ENCODE measurements around the gene SNTG2.

The SNTG2 gene

DNA sequence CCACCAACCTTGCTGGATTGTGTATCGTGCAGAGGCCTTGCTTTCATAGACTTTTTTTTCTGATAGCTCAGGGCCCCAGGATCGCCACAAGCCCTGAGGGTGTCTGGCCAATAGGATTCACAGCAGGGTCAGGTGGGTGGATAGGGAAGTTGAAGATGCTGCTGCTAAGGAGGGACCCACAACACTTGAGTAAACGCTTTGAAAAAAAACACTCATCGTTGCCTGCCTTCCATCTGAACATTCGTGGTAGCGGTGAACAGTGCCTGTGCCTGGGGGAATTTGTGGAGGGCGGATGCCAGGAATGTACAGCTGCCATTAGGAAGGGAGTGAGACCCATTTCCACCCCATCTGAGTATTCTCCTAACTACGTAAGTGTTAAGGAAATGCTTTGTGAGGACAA, 358.0 kb downstream of the SNTG2 start:
- DNase-seq (ENCODE audit: low read depth in 2 of 2, low spot score in 1 of 2) = no peak

DNA sequence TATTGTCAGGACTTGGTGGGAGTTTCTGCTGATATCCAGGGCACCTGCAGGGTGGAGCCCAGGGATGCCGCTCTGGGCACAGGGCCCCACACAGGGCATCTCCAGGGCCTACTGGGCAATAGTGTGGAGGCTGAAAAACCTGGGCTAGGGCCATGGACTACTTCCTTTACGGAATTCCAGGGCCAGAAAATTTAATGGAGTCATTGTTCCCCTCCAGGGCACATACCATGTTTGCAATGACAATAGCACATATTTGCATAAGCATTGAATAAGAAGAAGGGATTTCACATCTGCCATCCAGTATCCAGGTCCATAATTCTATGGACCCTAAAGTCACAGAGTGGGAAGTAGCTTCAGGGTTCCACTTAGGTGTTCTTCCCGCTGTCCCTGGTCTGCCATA, 358.9 kb downstream of the SNTG2 start:
- DNase-seq (ENCODE audit: low read depth in 2 of 2, low spot score in 1 of 2) = no peak

DNA sequence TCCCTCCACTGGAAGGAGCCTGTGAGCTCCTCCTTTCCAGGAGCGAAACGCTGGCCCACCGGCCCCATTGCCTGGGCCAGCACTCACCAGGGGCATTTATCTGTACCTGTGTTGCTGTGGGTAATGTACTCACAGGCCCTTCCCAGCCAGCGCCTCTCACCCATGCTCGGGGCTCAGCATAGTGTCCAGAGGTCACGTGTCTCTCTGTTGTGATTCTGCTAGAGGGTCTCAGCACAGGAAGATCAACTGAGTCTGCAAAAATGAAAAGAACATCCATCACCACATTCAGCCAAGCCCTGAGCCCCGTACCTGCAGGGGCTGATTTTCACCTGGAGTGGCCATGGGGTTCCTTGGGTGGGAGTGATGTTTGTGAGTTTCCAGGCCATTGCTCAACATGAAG, 359.6 kb downstream of the SNTG2 start:
- DNase-seq (ENCODE audit: low read depth in 2 of 2, low spot score in 1 of 2) = no peak

DNA sequence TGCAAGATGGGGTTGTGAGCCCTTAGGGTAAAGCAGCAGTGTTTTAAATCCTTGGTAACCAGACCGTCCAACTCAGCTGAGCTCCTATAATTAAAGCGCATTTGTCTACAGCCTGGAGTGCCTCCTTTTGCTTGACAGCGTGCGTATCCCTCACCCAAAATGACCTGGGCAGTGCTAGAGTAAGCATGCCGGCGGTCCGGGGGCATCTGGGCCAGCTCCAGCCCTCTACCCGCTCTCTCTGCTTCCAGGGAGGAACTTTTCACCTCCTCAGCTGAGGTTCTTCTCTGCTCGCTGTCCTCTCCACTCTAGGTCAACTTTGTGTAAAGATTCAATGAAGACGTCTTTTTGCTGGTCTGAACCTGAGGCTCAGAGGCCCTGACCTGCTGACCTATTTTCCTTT, 360.2 kb downstream of the SNTG2 start:
- DNase-seq (ENCODE audit: low read depth in 2 of 2, low spot score in 1 of 2) = no peak

DNA sequence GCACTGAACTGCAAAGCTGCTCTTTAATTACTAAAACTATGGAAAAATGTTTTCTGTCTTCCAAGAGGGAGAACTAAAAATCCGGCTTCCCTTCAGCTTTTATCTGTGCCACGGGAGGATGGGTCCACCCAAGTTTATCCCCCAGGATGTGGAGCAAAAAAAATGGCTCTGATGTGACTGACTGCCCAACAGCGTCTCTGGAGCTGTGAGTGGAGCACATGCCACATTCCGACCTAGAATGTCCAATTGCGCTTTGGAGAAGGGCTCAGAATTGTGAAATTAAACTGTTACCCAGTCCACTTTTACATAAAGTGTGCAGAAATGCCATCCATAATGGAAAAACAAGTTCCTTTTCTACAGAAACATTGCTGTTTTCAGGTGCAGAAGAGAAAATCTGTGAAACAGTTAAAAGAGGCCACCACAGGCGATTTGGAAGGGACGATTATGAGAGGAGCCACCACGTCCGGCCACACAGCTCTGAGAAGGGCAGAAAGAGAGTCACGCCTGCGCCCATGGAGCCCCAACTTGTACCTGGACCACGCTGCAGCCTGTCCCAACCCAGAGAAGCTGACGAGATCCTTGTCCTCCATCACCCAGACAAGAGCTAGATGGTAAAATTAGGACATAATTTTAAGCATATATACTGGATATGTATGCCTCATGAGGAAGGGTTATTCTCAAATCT, 362.7 kb downstream of the SNTG2 start:
- DNase-seq (ENCODE audit: low read depth in 2 of 2, low spot score in 1 of 2) = no peak

DNA sequence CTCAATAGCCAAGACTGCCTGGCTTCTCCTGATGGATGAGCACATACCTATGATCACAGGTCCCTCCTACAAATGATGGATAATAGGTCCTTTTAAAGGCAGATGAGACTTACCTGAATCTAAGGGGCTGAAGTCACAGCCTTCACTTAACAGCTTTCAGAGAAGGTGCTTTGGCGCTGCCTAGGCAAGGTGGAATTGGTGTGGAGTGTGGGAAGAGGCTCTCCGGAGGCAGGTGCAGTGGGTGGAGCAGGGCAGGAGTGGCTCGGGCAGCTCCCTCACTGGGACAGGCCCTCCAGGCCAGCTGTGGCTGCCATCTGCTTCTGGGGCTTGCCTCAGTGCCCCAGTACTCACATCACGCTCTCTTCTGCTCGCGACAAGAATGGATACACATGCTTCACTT, 363.6 kb downstream of the SNTG2 start:
- no peak for DNase-seq (ENCODE audit: low read depth in 2 of 2, low spot score in 1 of 2)

DNA sequence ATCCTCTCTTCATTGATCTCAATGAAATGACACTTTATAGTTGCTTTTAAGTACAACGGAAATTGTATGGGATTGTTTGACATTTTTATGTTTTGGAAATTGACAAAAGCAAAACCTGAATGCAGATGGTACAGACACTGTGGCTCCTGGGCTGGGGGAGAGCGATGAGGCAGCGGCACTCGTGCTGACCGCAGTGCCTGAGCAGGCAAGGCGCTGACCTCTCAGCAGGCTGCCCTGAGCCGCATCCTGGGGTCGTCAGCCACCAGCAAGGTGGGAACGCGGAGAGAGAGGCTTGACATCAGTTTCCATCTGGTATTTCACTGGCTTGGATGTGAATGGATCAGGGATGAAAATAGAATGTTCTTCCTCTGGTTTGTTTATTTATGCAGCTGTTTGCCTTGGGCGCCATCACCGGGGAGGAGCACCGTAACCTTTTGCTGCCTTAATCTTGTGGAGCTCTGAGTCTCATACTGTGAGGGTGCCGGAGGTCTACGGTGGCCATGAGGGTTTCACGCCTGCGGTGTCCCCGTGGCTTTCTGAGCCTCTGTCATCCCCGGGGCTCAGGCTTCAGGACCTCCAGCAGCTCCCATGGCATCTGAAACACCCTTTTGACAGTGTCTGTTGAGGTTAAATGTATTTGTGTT, 367.8 kb downstream of the SNTG2 start:
- no peak for DNase-seq (ENCODE audit: low read depth in 2 of 2, low spot score in 1 of 2)

DNA sequence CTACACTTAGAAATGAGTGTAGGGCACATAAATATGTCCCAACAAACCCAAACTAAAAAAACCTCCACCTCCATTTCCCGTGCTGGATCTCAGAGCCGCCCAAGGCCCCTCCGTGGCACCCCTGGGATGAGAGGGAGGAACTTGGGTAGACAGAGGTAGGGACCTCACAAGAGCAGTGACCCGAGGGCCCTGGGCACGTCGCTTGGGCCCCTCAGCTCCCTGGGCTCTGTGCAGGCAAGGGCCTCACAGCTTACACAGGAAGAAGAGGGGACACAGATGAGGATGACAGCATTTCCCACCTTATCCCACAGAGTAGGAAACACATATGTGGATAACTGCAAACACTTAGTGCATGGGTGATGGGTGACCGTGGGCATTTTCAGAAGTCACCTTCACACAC, 368.7 kb downstream of the SNTG2 start:
- DNase-seq (ENCODE audit: low read depth in 2 of 2, low spot score in 1 of 2) = no peak

DNA sequence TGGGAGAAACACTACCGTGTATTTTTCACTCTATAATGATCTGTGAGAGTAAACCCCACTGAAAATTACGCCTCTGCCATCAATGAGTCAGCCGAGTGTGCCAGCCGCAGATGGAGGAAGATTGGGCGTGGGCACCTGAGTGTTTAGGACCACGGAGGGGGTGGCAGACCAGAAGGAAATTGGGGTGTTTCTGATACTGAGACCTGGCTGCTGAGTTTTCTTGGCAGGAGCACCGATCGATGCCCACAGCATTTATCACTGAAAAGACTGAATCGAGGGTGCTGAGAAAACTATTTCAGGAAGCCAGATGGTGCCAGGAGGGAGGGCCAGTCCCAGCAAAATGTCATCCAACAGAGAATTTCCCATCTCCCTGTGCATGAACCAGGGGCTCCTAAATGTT, 370.7 kb downstream of the SNTG2 start:
- no peak for DNase-seq (ENCODE audit: low read depth in 2 of 2, low spot score in 1 of 2)

DNA sequence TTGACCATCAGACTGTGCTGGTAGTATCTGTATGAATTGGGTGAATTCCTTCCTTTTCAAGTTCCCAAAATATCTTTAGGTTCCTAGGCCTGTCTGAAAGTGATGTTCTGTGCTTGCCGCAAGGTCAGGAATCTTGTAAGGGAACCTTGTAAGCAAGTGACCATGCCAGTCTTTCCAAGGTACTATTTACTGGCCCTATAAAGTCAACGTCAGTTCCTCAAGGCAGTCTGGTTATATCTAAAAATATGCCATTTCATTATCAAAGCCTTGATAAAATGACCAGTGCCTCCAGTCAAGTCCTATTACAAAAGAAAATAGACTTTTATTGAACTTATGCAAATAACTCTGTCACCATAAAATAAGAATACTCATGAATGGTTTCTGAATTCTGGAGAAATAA, 374.2 kb downstream of the SNTG2 start:
- no peak for DNase-seq (ENCODE audit: low read depth in 2 of 2, low spot score in 1 of 2)

DNA sequence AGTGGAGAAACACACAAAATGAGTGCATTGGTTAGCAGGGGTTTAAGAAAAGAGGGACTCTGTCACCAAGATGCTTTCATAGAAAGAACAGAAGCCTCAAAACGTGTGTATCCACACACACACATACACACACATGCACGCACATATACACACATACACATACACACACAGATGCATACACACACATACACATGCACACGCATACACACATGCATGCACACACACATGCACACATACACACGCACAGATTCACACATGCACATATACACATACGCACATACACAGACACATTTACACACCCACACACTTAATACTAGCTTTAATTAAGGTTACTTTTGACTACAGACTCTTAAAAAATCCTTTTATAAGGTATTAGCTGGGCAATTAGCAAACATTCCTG, 378.0 kb downstream of the SNTG2 start:
- DNase-seq (ENCODE audit: low read depth in 2 of 2, low spot score in 1 of 2) = no peak

DNA sequence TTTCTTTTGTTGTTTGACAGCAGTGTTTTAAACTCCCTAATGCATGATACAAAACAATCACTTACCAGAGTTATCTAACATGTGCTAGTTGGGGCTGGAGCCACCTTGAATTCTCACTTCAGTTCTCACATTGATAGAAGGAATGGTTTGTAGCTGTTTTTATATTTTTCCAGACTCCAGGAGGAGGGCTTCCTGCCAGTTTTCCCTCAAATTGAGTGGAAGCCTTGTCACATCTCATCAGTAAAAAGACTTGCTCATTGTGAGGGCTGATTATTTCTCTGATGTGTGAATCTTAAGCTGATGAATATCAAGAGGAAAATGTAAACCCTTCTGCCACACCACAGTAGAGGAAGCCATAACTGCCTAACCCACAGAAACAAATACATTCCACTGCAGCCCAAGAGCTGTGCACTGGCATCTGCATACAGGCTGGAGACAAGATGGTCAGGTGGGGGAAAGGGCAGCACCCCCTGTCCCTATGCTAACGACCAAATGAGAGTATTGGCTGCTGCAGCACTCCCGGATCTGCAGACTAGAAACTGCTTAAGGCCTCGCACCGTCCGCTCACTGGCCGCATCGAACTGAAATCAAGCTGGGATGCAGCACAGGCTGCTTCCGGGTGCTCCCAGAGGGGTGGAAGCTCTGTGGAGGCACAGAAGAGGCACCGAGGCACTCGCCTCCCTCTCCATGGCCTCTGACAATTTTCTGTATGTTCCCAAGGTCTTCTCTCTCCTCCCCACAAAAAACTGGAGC, 388.9 kb downstream of the SNTG2 start:
- DNase-seq (ENCODE audit: low read depth in 2 of 2, low spot score in 1 of 2) = no peak

DNA sequence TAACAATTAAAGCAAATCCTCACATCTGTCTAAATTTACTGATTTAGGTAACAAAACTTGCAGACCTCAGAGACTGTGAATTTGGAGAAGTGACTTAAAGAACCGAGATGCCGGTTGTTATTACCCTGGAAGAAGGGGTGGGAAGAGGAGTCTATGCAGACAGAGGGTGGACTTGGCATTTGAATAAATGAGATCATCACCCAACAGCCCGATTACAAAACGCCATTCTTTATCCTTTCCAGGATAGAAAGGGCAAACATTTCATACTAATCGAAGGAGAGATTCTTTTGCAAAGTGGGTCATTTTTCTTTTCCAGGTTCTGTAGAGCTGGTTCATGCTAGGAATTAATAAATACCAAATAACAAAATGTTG, 389.5 kb downstream of the SNTG2 start:
- no peak for DNase-seq (ENCODE audit: low read depth in 2 of 2, low spot score in 1 of 2)

DNA sequence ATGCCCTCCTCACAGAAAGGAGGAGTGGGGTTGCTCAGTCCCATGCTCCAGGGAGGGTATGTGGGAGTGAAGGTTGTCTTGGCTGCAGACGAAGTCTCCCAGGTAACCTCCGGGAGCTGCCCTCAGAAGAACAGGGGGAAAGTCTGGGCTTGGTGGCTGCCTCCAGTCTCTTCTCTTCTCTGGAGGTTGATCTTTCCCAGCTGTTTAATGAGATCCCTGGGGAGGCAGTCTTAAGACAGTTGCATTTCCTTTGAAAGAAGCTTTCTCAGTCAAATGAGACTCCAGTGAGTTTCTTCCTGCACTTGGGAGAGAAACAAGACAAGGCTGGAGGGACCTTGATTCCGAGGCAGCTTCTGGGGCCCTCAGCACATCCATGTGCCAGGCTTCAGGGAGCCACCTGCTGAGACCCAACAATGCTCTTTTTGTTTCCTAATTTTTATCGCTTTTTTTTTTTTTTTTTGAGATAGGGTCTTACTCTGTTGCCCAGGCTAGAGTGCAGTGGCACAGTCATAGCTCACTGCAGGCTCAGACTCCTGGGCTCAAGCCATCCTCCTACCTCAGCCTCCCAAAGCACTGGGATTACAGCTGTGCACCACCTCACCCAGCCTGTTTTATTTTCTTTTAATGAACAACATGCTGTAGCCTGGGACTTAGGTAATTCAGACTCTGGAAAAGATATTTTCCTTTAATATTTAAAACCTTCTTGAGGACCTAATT, 390.9 kb downstream of the SNTG2 start:
- DNase-seq (ENCODE audit: low read depth in 2 of 2, low spot score in 1 of 2) = no peak

DNA sequence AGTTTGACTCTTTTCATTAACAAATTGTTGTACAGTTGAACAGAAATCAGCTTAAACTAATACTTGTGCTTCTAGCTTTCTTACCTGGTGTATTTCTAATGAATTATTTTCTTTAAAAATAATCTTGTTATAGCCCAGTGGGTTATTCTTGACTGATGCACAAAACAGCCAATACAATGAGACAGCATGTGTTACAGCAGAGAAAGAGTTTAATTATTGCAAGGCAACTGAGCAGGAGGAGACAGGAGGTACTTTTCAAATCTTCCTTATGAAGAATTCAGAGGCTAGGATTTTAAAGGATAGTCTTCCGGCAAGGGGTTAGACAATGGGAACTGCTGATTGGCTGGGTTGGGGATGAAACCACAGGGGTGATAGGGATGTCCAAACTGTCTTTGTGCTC, 398.1 kb downstream of the SNTG2 start:
- no peak for DNase-seq (ENCODE audit: low read depth in 2 of 2, low spot score in 1 of 2)

DNA sequence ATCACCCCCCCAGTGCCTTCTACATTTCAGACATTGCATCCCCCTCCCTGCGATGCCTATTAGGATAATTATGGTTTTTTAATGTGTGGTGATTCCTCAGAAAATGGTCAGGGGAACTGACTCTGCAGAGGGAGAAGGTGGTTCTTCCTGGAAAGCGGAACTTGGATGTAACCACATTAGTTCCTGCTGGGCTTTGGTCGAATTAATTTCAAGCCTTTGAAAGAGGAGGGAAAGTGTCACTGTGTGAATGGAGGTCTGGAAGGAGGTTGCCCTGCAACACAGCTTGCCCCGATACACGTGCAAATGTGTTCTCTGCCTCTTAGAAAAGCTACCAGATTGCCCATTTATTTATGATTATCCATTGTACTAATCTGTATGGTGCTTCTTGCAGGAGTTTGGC, 399.5 kb downstream of the SNTG2 start:
- no peak for DNase-seq (ENCODE audit: low read depth in 2 of 2, low spot score in 1 of 2)

DNA sequence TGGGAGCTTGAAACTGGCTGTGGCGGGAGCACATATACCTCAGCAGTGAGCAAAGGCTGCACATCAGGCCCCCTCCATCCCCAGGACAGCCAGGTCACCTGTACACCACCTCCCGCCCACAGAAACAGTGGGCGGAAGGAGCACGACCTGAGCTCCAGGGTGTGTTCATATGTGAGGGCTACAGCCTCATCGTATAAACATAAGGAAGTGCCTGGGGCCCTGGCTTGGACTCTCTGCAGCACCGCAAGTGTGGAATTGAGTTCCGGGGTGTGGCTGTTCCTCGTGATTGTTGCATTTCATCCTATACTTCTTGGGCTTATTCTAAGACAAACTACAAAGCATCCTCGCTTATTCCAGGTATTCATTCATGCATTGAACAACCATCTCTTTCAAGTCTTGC, 402.5 kb downstream of the SNTG2 start:
- DNase-seq (ENCODE audit: low read depth in 2 of 2, low spot score in 1 of 2) = no peak

DNA sequence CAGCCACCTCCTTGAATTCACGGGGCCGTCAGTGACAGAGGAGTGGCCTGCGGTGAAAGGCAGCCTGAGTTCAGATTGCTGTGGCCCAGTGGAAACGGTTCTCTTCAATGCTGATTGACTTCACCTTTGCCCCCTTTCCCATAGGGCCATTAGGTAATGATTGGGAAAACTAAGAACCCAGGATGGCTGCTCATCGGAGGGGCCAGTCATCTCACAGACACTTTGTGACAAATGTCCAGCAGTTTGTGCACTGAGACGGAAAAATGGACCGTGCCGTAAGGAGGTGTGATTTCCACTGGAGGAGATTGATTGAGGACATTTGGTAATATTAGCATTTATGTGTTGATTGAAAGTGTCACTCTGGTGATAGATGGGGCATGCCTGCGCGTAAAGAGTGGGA, 402.9 kb downstream of the SNTG2 start:
- no peak for DNase-seq (ENCODE audit: low read depth in 2 of 2, low spot score in 1 of 2)

DNA sequence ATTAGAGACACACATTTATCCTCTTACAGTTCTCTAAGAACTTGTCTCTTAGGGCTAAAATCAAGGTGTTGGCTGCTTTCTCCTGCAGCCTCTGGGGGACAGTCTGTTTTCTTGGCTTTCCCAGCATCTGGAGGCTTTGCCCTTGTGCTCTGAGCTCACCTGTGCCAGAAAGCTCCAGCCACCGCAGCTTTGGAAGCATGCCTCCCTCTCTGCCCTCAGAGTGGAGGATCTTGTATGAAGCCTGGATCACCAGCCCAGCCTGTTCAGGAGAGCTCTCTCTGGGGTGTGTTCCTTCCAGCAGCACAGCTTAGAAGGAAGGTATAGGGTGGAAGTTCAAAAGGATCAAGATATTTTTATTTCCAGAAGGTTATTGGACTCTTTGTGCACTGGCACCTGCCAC, 409.5 kb downstream of the SNTG2 start:
- no peak for DNase-seq (ENCODE audit: low read depth in 2 of 2, low spot score in 1 of 2)

DNA sequence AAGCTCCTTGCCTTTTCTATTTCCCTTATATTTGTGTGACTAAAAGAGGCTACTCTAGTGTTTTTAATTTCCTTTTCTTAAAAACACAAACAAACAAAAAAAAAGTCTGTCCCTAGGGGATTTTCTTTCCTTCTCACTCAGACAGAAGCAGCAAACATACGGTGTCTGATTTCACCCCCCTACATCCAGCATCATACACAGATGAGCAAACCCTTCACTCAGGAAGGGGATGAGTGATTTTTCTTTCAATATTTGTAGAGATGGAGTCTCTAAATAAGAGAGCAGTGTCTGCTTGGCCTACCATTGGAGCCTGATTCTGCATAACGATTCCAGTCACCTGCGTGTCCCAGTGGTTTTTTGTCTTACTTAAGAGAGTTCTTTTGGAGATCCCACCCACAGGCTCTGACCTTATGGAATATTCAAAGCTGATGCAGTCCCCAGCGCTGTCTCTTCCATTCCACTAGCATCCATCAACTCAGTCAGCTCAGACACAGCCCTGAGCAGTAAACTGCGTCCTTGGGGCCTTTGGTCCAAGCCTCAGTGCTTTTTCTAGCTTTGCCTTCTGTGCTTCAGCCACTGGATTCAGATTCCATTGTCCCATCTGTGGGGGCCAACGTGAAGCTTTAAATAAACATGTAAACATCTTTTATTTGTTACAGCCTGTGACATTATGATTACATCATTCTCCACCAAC, 410.1 kb downstream of the SNTG2 start:
- no peak for DNase-seq (ENCODE audit: low read depth in 2 of 2, low spot score in 1 of 2)

DNA sequence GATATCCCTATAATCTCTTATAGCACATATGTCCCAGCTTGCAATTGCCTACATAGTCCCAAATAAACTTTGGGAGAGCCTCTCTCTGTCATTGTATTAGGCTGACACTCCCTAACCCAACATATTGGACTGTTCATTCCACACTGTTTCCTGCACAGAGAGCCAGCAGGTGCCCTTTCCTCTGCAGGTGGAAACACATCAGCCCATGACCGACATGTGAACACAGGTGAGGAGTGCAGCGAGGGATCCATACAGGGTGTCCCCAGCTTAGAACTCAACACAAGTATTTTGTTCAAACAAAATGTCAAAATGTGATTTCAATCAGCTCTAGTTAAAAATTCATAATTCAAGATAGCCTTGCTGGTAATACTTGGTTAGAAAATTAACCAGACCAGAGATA, 412.7 kb downstream of the SNTG2 start:
- DNase-seq (ENCODE audit: low read depth in 2 of 2, low spot score in 1 of 2) = no peak

Data from stimulated activated CD8-positive, alpha-beta memory T cell treated with anti-CD3 and anti-CD28 coated beads, Interleukin-4, amount 100 ng/mL, for 4 hours (primary cell).